Measurements from ENCODE around the gene TAS2R31.
"Not testable (repeated sequence)": the region's sequence is repeated elsewhere in the genome, so short reads cannot be mapped to it uniquely, and the experiment has no call there.

- not testable (repeated sequence) for TF ChIP-seq CTCF, EZH2phosphoT487 (IDR thresholded peaks at IDR 0.05)
These were observed 10.2 kb upstream of the TAS2R31 start for GRCh38 chr12:11041366-11041765.

Measured in neural progenitor cell (in vitro differentiated cells).